SK-N-SH (cell line): Measurements from ENCODE around the gene DCTD. TPM values are rescaled to one million over a fixed set of nuclear protein-coding genes. Genes with fewer than 3 reads are reported as not detected.

Experiments used
- CTCF ChIA-PET: fragments of 300-600, 350-600 bp; formaldehyde crosslinking; extraction: SDS; loops from one replicate; lab custom pipeline; 2021; lab: Yijun Ruan, JAX
- POLR2A ChIA-PET: fragments of 350-600 bp; sonication (Branson Sonifier 250); formaldehyde crosslinking; extraction: SDS; loops from one replicate; lab custom pipeline; 2020; ENCODE audit warnings: antibody characterized with exemption, inconsistent platforms; lab: Yijun Ruan, JAX
- DNase-seq: peaks from one replicate; pipeline ENCODE4 v3.0.0; 2012
- H2AFZ ChIP-seq: fragments of 200-600 bp; sonication (generic); 2 replicates; pipeline ENCODE4 v1.8.1; 2016; ENCODE audit warnings: antibody characterized with exemption, mild to moderate bottlenecking, low read depth
- H3F3A ChIP-seq: fragments of 200-600 bp; sonication (generic); replicated peaks from 2 replicates; pipeline ENCODE3; 2016; ENCODE audit warnings: antibody characterized with exemption, mild to moderate bottlenecking; ENCODE audit not compliant: insufficient read depth
- H3K27ac ChIP-seq, 2 experiments: fragments of 200-500 bp in 1 of 2; fragments of 200-600 bp in 1 of 2; sonication (Bioruptor generic) in 1 of 2; sonication (generic), shearing (Covaris generic) in 1 of 2; 2 replicates each; pipeline versions ENCODE4 v1.5.1 to v1.6.1; 2014 to 2016; ENCODE audit warnings: low read depth in 2 of 2, inconsistent platforms in 1 of 2, low read length in 1 of 2, mild to moderate bottlenecking in 1 of 2, mixed read lengths in 1 of 2
- H3K27me3 ChIP-seq: fragments of 200-600 bp; sonication (generic), shearing (Covaris generic); 2 replicates; pipeline ENCODE4 v1.6.1; 2016; ENCODE audit warnings: mixed run types; ENCODE audit not compliant: insufficient read depth
- H3K36me3 ChIP-seq, 2 experiments: fragments of 200-500 bp in 1 of 2; fragments of 200-600 bp in 1 of 2; sonication (Bioruptor generic) in 1 of 2; sonication (generic) in 1 of 2; replicated peaks in 1 of 2; 2 replicates each; pipeline versions ENCODE3 to v1.5.1; 2014 to 2016; ENCODE audit warnings: low read length in 1 of 2, mild to moderate bottlenecking in 1 of 2; ENCODE audit not compliant: insufficient read depth in 2 of 2, control insufficient read depth in 1 of 2
- H3K4me1 ChIP-seq, 2 experiments: fragments of 200-500 bp in 1 of 2; fragments of 200-600 bp in 1 of 2; sonication (Bioruptor generic) in 1 of 2; sonication (generic), shearing (Covaris generic) in 1 of 2; 2 replicates each; pipeline versions ENCODE4 v1.5.1 to v1.6.1; 2014 to 2016; ENCODE audit warnings: low read depth in 1 of 2, low read length in 1 of 2, mixed run types in 1 of 2; ENCODE audit not compliant: insufficient read depth in 2 of 2, control insufficient read depth in 1 of 2
- H3K4me2 ChIP-seq: fragments of 200-600 bp; sonication (generic), shearing (Covaris generic); 2 replicates; pipeline ENCODE4 v1.6.1; 2017; ENCODE audit warnings: mixed run types
- H3K4me3 ChIP-seq, 2 experiments: fragments of 200-500 bp in 1 of 2; fragments of 200-600 bp in 1 of 2; sonication (Bioruptor generic) in 1 of 2; sonication (generic), shearing (Covaris generic) in 1 of 2; 2 replicates each; pipeline versions ENCODE4 v1.5.1 to v1.8.1; 2014 to 2016; ENCODE audit warnings: low read depth in 2 of 2, inconsistent platforms in 1 of 2, low read length in 1 of 2, mild to moderate bottlenecking in 1 of 2, mixed read lengths in 1 of 2, moderate library complexity in 1 of 2
- H3K79me2 ChIP-seq: fragments of 200-600 bp; sonication (generic); 2 replicates; pipeline ENCODE4 v1.8.1; 2017; ENCODE audit warnings: mild to moderate bottlenecking; ENCODE audit not compliant: insufficient read depth
- H3K9ac ChIP-seq: fragments of 200-600 bp; sonication (generic); 2 replicates; pipeline ENCODE4 v1.6.1; 2017; ENCODE audit warnings: mixed run types
- H3K9me2 ChIP-seq: fragments of 200-600 bp; sonication (generic); 2 replicates; pipeline ENCODE4 v1.6.1; 2017; ENCODE audit warnings: mixed run types
- H3K9me3 ChIP-seq: fragments of 200-600 bp; sonication (generic); 2 replicates; pipeline ENCODE4 v1.6.1; 2017; ENCODE audit warnings: mixed run types, mild to moderate bottlenecking, moderate library complexity
- H4K20me1 ChIP-seq: fragments of 200-600 bp; sonication (generic); 2 replicates; pipeline ENCODE4 v1.6.1; 2017; ENCODE audit warnings: mild to moderate bottlenecking, mixed run types; ENCODE audit not compliant: insufficient read depth
- CHD2 ChIP-seq: fragments of 150-350 bp; IDR thresholded peaks from 2 replicates; pipeline ENCODE4 v1.6.1; 2018; ENCODE audit warnings: low read length; ENCODE audit not compliant: partially characterized antibody
- ELF1 ChIP-seq: IDR thresholded peaks from 2 replicates; pipeline ENCODE4 v1.4.0; 2012
- EP300 ChIP-seq, 2 experiments: IDR thresholded peaks; 2 replicates each; pipeline versions ENCODE4 v1.4.0 to v1.6.1; 2012; ENCODE audit warnings: borderline replicate concordance in 1 of 2, low read depth in 1 of 2, low read length in 1 of 2
- EZH2phosphoT487 ChIP-seq: fragments of 200-600 bp; sonication (generic); IDR thresholded peaks from 2 replicates; pipeline ENCODE4 v1.6.1; 2017; ENCODE audit warnings: low read depth, mixed run types, mild to moderate bottlenecking, antibody characterized with exemption, moderate library complexity, borderline replicate concordance
- FOXJ3 ChIP-seq: sonication (generic); formaldehyde crosslinking; IDR thresholded peaks from 2 replicates; pipeline ENCODE4 v1.5.1; 2020; ENCODE audit warnings: mild to moderate bottlenecking, missing genetic modification reagents
- NRF1 ChIP-seq: IDR thresholded peaks from 2 replicates; pipeline ENCODE4 v1.6.1; 2012; ENCODE audit warnings: low read depth, mild to moderate bottlenecking, low read length
- SIN3A ChIP-seq: IDR thresholded peaks from 2 replicates; pipeline ENCODE4 v1.6.1; 2012; ENCODE audit warnings: low read depth, mild to moderate bottlenecking, low read length, moderate library complexity, borderline replicate concordance
- TAF1 ChIP-seq: IDR thresholded peaks from 2 replicates; pipeline ENCODE4 v1.6.1; 2012; ENCODE audit warnings: low read depth, mild to moderate bottlenecking, low read length, moderate library complexity, borderline replicate concordance
- TCF12 ChIP-seq: IDR thresholded peaks from 2 replicates; pipeline ENCODE4 v1.4.0; 2012
- USF1 ChIP-seq: IDR thresholded peaks from 2 replicates; pipeline ENCODE4 v1.4.0; 2012; ENCODE audit warnings: low read depth, borderline replicate concordance
- ZBTB33 ChIP-seq: IDR thresholded peaks from 2 replicates; pipeline ENCODE4 v1.4.0; 2012; ENCODE audit warnings: low read depth, borderline replicate concordance
- WGBS: methylation state at CpG from one replicate; pipeline ENCODE4 v1.1.6; 2017; ENCODE audit warnings: low lambda C conversion rate; 5-methylcytosine and 5-hydroxymethylcytosine counted together
- polyA plus RNA-seq, 3 experiments: library from polyadenylated mRNA; depleted of rRNA; stranded (reverse); fragments of >200 nt; gene quantifications; 2 replicates each; pipeline ENCODE4 v1.2.3, GENCODE V29; 2012

Gene DCTD
- polyA plus RNA-seq, 1 of the 3 experiments (the other 2 are of a cell fraction), result 123 TPM

- TF ChIP-seq ELF1 (no peak), NRF1 (no peak)
Measured at GRCh38 chr4:182916483-182917181, 554 bp downstream of the DCTD start (continued).

- no peak for TF ChIP-seq FOXJ3 (CRISPR knock-in tag)
- no peak for TF ChIP-seq ZBTB33
- no peak for TF ChIP-seq EP300 (IDR thresholded peaks at IDR 0.05; ENCODE audit: borderline replicate concordance in 1 of 2, low read depth in 1 of 2, low read length in 1 of 2)
- no peak for TF ChIP-seq TAF1
- TF ChIP-seq, all 33 proteins: peak for 0
- H3K27me3 ChIP-seq, result no peaks in the 10 kb centered on the region
- H3K4me1 ChIP-seq, result peaks cover 12 to 14% of the 10 kb centered on the region in 2 experiments; a peak in 3 of 4 replicates
- H3K4me2 ChIP-seq, result no peak overlapping the region
- H3K36me3 ChIP-seq, result peaks cover 47 to 55% of the 10 kb centered on the region in 2 experiments
- no peak overlapping the region for H2AFZ ChIP-seq
- no peak overlapping the region for H3K9ac ChIP-seq
- no peaks in the 10 kb centered on the region for H4K20me1 ChIP-seq
- CTCF ChIA-PET, result interaction anchor here (2.4 kb wide), 1 partner anchor 24 kb away, joined by 7 read pairs; no protein-coding TSS in a partner anchor
- H3K4me3 ChIP-seq, result no peak overlapping the region
- no peak overlapping the region for H3K27ac ChIP-seq
- no peaks in the 10 kb centered on the region for H3K9me2 ChIP-seq
- H3F3A ChIP-seq, result no peaks in the 10 kb centered on the region
- no CpG with 5 or more reads among the region's 5 CpGs for WGBS
- POLR2A ChIA-PET, result no interaction called here
- no peak for DNase-seq
- peaks cover 46% of the 10 kb centered on the region; the same call in 1 of the 2 replicates for H3K79me2 ChIP-seq
- no peaks in the 10 kb centered on the region for H3K9me3 ChIP-seq
Measured at GRCh38 chr4:182914357-182914756, 2.8 kb downstream of the DCTD start.

- Histone ChIP-seq H3K4me2 (no peak overlapping the region), H3K9me3 (no peaks in the 10 kb centered on the region), H3K27me3 (no peaks in the 10 kb centered on the region), H2AFZ (no peak overlapping the region), H3K27ac (no peak overlapping the region), H3K4me3 (no peak overlapping the region), H4K20me1 (no peaks in the 10 kb centered on the region), H3K4me1 (peaks cover 12 to 14% of the 10 kb centered on the region in 2 experiments; a peak in 3 of 4 replicates), H3F3A (no peaks in the 10 kb centered on the region), H3K79me2 (peaks cover 52% of the 10 kb centered on the region), H3K9me2 (no peaks in the 10 kb centered on the region), H3K36me3 (peaks cover 50 to 59% of the 10 kb centered on the region in 2 experiments), H3K9ac (no peak overlapping the region)
- ChIA-PET POLR2A (no interaction called here), CTCF (interaction anchor here (1.3 to 2.4 kb wide), 3 partner anchors 12 to 25 kb away, joined by 3 to 7 read pairs (median 6); no protein-coding TSS in a partner anchor)
- 98% methylated on average over 2 of the region's 2 CpGs for WGBS
- no peak for DNase-seq
- TF ChIP-seq EZH2phosphoT487, result no peak
- no peak for TF ChIP-seq CHD2
- TF ChIP-seq SIN3A, result no peak
- TF ChIP-seq TCF12, result no peak
- no peak for TF ChIP-seq FOXJ3 (CRISPR knock-in tag)
- TF ChIP-seq TAF1, result no peak
- no peak for TF ChIP-seq USF1
Measured at GRCh38 chr4:182913621-182914020, 3.6 kb downstream of the DCTD start.
